Measurements from ENCODE around the gene SETD3.

SETD3 gene

GRCh38 chr14:99384450-99385417 is 95.9 kb downstream of the SETD3 start:
- no peak for DNase-seq

- DNase-seq: no peak
These were observed 96.9 kb downstream of the SETD3 start for GRCh38 chr14:99383472-99384449.

- DNase-seq: no peak
These were observed 97.7 kb downstream of the SETD3 start for GRCh38 chr14:99382781-99383471.

- no peak for DNase-seq
These were observed 98.6 kb downstream of the SETD3 start for GRCh38 chr14:99382071-99382470.

- DNase-seq: no peak
These were observed 99.0 kb downstream of the SETD3 start for GRCh38 chr14:99381688-99382060.

GRCh38 chr14:99380991-99381687 is 99.5 kb downstream of the SETD3 start:
- DNase-seq: no peak

- DNase-seq: no peak
These were observed 100.3 kb downstream of the SETD3 start for GRCh38 chr14:99380402-99380801.

- peak; percentile 76 for DNase-seq
These were observed 101.9 kb downstream of the SETD3 start for GRCh38 chr14:99378782-99379214.

GRCh38 chr14:99377951-99378350 is 102.7 kb downstream of the SETD3 start:
- DNase-seq: no peak

GRCh38 chr14:99374964-99375363 is 105.7 kb downstream of the SETD3 start:
- no peak for DNase-seq

GRCh38 chr14:99363616-99364290 is 116.9 kb downstream of the SETD3 start:
- DNase-seq: no peak

- DNase-seq: no peak
These were observed 117.6 kb downstream of the SETD3 start for GRCh38 chr14:99363051-99363450.

GRCh38 chr14:99361596-99362215 is 119.0 kb downstream of the SETD3 start:
- DNase-seq: no peak

GRCh38 chr14:99360774-99361595 is 119.7 kb downstream of the SETD3 start:
- no peak for DNase-seq

- DNase-seq: no peak
These were observed 120.8 kb downstream of the SETD3 start for GRCh38 chr14:99359906-99360305.

GRCh38 chr14:99357916-99358390 is 122.7 kb downstream of the SETD3 start:
- no peak for DNase-seq

- DNase-seq: no peak
These were observed 123.3 kb downstream of the SETD3 start for GRCh38 chr14:99357151-99357915.

- no peak for DNase-seq
These were observed 124.5 kb downstream of the SETD3 start for GRCh38 chr14:99356031-99356608.

All from DMS79 treated with DMSO at 0.1 percent for 48 hours (cell line).